Naive B cell (primary cell): ENCODE data around the gene TLR7. TPM values are rescaled to one million over a fixed set of nuclear protein-coding genes. Genes with fewer than 3 reads are reported as not detected.

Experiments used
- ATAC-seq, 2 donors: fragments of 150-1000 bp; cut with Tn5 transposase; 2 replicates each; pipeline ENCODE4 v1.10.0; 2021; ENCODE audit warnings: low read depth in 2 of 2, mild to moderate bottlenecking in 2 of 2, moderate library complexity in 2 of 2
- DNase-seq: peaks from one replicate; pipeline ENCODE4 v3.0.0; 2022
- H3K27ac Mint-ChIP-seq, 6 donors: one replicate each; pipeline ENCODE4 v1.8.0; 2020 to 2022; ENCODE audit warnings: mild to moderate bottlenecking in 6 of 6, mixed read lengths in 6 of 6, moderate library complexity in 5 of 6, inconsistent platforms in 2 of 6
- H3K27me3 Mint-ChIP-seq, 3 donors: one replicate each; pipeline ENCODE4 v1.8.0; 2021 to 2022; ENCODE audit warnings: mixed read lengths in 3 of 3, mild to moderate bottlenecking in 1 of 3
- H3K36me3 Mint-ChIP-seq, 2 donors: one replicate each; pipeline ENCODE4 v1.8.0; 2020 to 2022; ENCODE audit warnings: mixed read lengths in 2 of 2, inconsistent platforms in 1 of 2, mild to moderate bottlenecking in 1 of 2
- H3K4me1 Mint-ChIP-seq, 3 donors: one replicate each; pipeline ENCODE4 v1.8.0; 2020 to 2022; ENCODE audit warnings: mixed read lengths in 3 of 3, inconsistent platforms in 1 of 3, mild to moderate bottlenecking in 1 of 3, moderate library complexity in 1 of 3
- H3K4me3 Mint-ChIP-seq, 8 donors: one replicate each; pipeline ENCODE4 v1.8.0; 2020 to 2022; ENCODE audit warnings: mild to moderate bottlenecking in 8 of 8, mixed read lengths in 8 of 8, moderate library complexity in 8 of 8, inconsistent platforms in 2 of 8
- H3K9me3 Mint-ChIP-seq, 7 donors: one replicate each; pipeline ENCODE4 v1.8.0; 2020 to 2022; ENCODE audit warnings: mixed read lengths in 7 of 7, mild to moderate bottlenecking in 5 of 7, inconsistent platforms in 2 of 7, moderate library complexity in 1 of 7
- polyA plus RNA-seq, 6 donors: library from polyadenylated mRNA; unstranded; fragments of 300-500 nt; fragmentation: Illumina TruSeq; gene quantifications; one replicate each; pipeline ENCODE4 v1.2.3, GENCODE V29; 2021; ENCODE audit warnings: low read depth in 6 of 6

TLR7 gene
- polyA plus RNA-seq, 6 donors from 2014 or later, result 7.4 to 50.2 (median 30.3) TPM

- H3K4me3 Mint-ChIP-seq, result peak overlapping the region in 7 of 8 donors; percentile 4 to 42 (median 23)
- H3K4me1 Mint-ChIP-seq, result peaks cover 32 to 49% (median 39%) of the 10 kb centered on the region in 3 donors
- peaks cover 0 to 4% of the 10 kb centered on the region in 2 donors for H3K36me3 Mint-ChIP-seq
- DNase-seq (peak; percentile 49), ATAC-seq (peak; percentile 59 to 68)
- peaks cover 0 to 10% (median 0%) of the 10 kb centered on the region in 3 donors for H3K27me3 Mint-ChIP-seq
- peaks cover 0 to 8% (median 2%) of the 10 kb centered on the region in 7 donors for H3K9me3 Mint-ChIP-seq
- peak overlapping the region in 4 of 6 donors; percentile 32 to 80 (median 64) for H3K27ac Mint-ChIP-seq
Observed at GRCh38 chrX:12894074-12895030, 27.5 kb downstream of the TLR7 start.

GRCh38 chrX:12895866-12896265, 29.0 kb downstream of the TLR7 start:
- ATAC-seq (no peak), DNase-seq (no peak)
- Mint-ChIP-seq H3K27me3 (peaks cover 0 to 21% (median 0%) of the 10 kb centered on the region in 3 donors), H3K36me3 (peaks cover 0 to 4% of the 10 kb centered on the region in 2 donors), H3K9me3 (peaks cover 0 to 4% (median 2%) of the 10 kb centered on the region in 7 donors), H3K4me3 (no peak overlapping the region), H3K4me1 (peaks cover 26 to 35% (median 32%) of the 10 kb centered on the region in 3 donors), H3K27ac (no peak overlapping the region)

GRCh38 chrX:12896935-12897334, 30.1 kb downstream of the TLR7 start:
- H3K4me3 Mint-ChIP-seq, result no peak overlapping the region
- H3K27ac Mint-ChIP-seq, result no peak overlapping the region
- peaks cover 28 to 32% (median 30%) of the 10 kb centered on the region in 3 donors for H3K4me1 Mint-ChIP-seq
- peaks cover 0 to 24% (median 0%) of the 10 kb centered on the region in 3 donors for H3K27me3 Mint-ChIP-seq
- ATAC-seq, result no peak
- H3K9me3 Mint-ChIP-seq, result peaks cover 0 to 4% (median 3%) of the 10 kb centered on the region in 7 donors
- DNase-seq, result no peak
- H3K36me3 Mint-ChIP-seq, result peaks cover 0 to 4% of the 10 kb centered on the region in 2 donors

- Mint-ChIP-seq H3K4me3 (no peak overlapping the region), H3K4me1 (peaks cover 20 to 25% (median 22%) of the 10 kb centered on the region in 3 donors), H3K27ac (no peak overlapping the region), H3K36me3 (peaks cover 0 to 4% of the 10 kb centered on the region in 2 donors), H3K9me3 (peaks cover 0 to 2% (median 0%) of the 10 kb centered on the region in 7 donors), H3K27me3 (peaks cover 0 to 31% (median 0%) of the 10 kb centered on the region in 3 donors)
- DNase-seq, result no peak
- no peak for ATAC-seq
Observed at GRCh38 chrX:12898073-12898472, 31.2 kb downstream of the TLR7 start.

- Mint-ChIP-seq H3K27ac (peak overlapping the region in 1 of 6 donors; percentile 43), H3K27me3 (peaks cover 0 to 31% (median 0%) of the 10 kb centered on the region in 3 donors), H3K9me3 (peaks cover 0 to 2% (median 0%) of the 10 kb centered on the region in 7 donors), H3K36me3 (peaks cover 0 to 4% of the 10 kb centered on the region in 2 donors), H3K4me1 (peaks cover 9 to 12% (median 10%) of the 10 kb centered on the region in 3 donors), H3K4me3 (no peak overlapping the region)
- ATAC-seq, result no peak
- no peak for DNase-seq
Observed at GRCh38 chrX:12899506-12899905, 32.6 kb downstream of the TLR7 start.

- Mint-ChIP-seq H3K4me3 (peak overlapping the region in 1 of 8 donors; percentile 40), H3K9me3 (peaks cover 0 to 2% (median 0%) of the 10 kb centered on the region in 7 donors), H3K27ac (peak overlapping the region in 2 of 6 donors; percentile 75 to 82), H3K4me1 (peaks cover 6 to 12% (median 10%) of the 10 kb centered on the region in 3 donors), H3K27me3 (peaks cover 0 to 31% (median 0%) of the 10 kb centered on the region in 3 donors), H3K36me3 (peaks cover 0 to 4% of the 10 kb centered on the region in 2 donors)
- DNase-seq (peak; percentile 53), ATAC-seq (peak; percentile 34 to 61)
Observed at GRCh38 chrX:12901486-12901885, 34.6 kb downstream of the TLR7 start.

GRCh38 chrX:12903646-12904045, 36.8 kb downstream of the TLR7 start:
- ATAC-seq (no peak), DNase-seq (no peak)
- peaks cover 6 to 12% (median 8%) of the 10 kb centered on the region in 3 donors for H3K4me1 Mint-ChIP-seq
- H3K4me3 Mint-ChIP-seq, result peak overlapping the region in 1 of 8 donors; percentile 1
- H3K9me3 Mint-ChIP-seq, result peaks cover 0 to 2% (median 0%) of the 10 kb centered on the region in 7 donors
- H3K36me3 Mint-ChIP-seq, result no peaks in the 10 kb centered on the region
- H3K27ac Mint-ChIP-seq, result peak overlapping the region in 1 of 6 donors; percentile 70
- H3K27me3 Mint-ChIP-seq, result peaks cover 0 to 22% (median 0%) of the 10 kb centered on the region in 3 donors

GRCh38 chrX:12906046-12906761, 39.3 kb downstream of the TLR7 start, which contains the start of gene TLR8:
TSS of gene TLR8 (plus strand) at chrX:12906620. CDS start at chrX:12906707, 87 bp downstream.
- H3K4me1 Mint-ChIP-seq, result peaks cover 8 to 12% (median 11%) of the 10 kb centered on the region in 3 donors
- DNase-seq, result no peak

GRCh38 chrX:12910423-12911121, 43.7 kb downstream of the TLR7 start:
- Mint-ChIP-seq H3K4me1 (peaks cover 0 to 7% (median 0%) of the 10 kb centered on the region in 3 donors), H3K27me3 (peaks cover 0 to 6% (median 5%) of the 10 kb centered on the region in 3 donors), H3K9me3 (peaks cover 0 to 2% (median 0%) of the 10 kb centered on the region in 7 donors), H3K27ac (peak overlapping the region in 1 of 6 donors; percentile 18), H3K36me3 (no peaks in the 10 kb centered on the region), H3K4me3 (no peak overlapping the region)
- DNase-seq, result no peak
- ATAC-seq, result no peak

More at GRCh38 chrX:12906046-12906761, 39.3 kb downstream of the TLR7 start, which contains the start of gene TLR8:
- no peak within 1 kb of the TSS for H3K4me3 Mint-ChIP-seq
- no peaks in the 10 kb centered on the region for H3K36me3 Mint-ChIP-seq
- H3K9me3 Mint-ChIP-seq, result peaks cover 0 to 2% (median 0%) of the 10 kb centered on the region in 7 donors
- ATAC-seq, result no peak
- H3K27ac Mint-ChIP-seq, result no peak within 1 kb of the TSS
- H3K27me3 Mint-ChIP-seq, result peaks cover 0 to 10% (median 0%) of the 10 kb centered on the region in 3 donors

GRCh38 chrX:12911122-12911470, 44.2 kb downstream of the TLR7 start:
- H3K27me3 Mint-ChIP-seq, result peaks cover 0 to 11% (median 5%) of the 10 kb centered on the region in 3 donors
- no peak for DNase-seq
- H3K4me1 Mint-ChIP-seq, result peaks cover 0 to 7% (median 0%) of the 10 kb centered on the region in 3 donors
- ATAC-seq, result no peak
- no peaks in the 10 kb centered on the region for H3K9me3 Mint-ChIP-seq
- H3K27ac Mint-ChIP-seq, result peak overlapping the region in 2 of 6 donors; percentile 18 to 40
- H3K4me3 Mint-ChIP-seq, result peak overlapping the region in 1 of 8 donors; percentile 11
- no peaks in the 10 kb centered on the region for H3K36me3 Mint-ChIP-seq

- H3K36me3 Mint-ChIP-seq, result no peaks in the 10 kb centered on the region
- no peak overlapping the region for H3K27ac Mint-ChIP-seq
- H3K4me3 Mint-ChIP-seq, result no peak overlapping the region
- H3K9me3 Mint-ChIP-seq, result no peaks in the 10 kb centered on the region
- peaks cover 0 to 23% (median 5%) of the 10 kb centered on the region in 3 donors for H3K27me3 Mint-ChIP-seq
- DNase-seq (no peak), ATAC-seq (no peak)
- H3K4me1 Mint-ChIP-seq, result peaks cover 0 to 7% (median 0%) of the 10 kb centered on the region in 3 donors
Observed at GRCh38 chrX:12912791-12913482, 46.1 kb downstream of the TLR7 start.

- Mint-ChIP-seq H3K4me3 (no peak overlapping the region), H3K9me3 (peaks cover 0 to 15% (median 1%) of the 10 kb centered on the region in 7 donors), H3K27me3 (peaks cover 0 to 38% (median 5%) of the 10 kb centered on the region in 3 donors), H3K36me3 (no peaks in the 10 kb centered on the region), H3K4me1 (no peaks in the 10 kb centered on the region), H3K27ac (no peak overlapping the region)
- DNase-seq (no peak), ATAC-seq (no peak)
Observed at GRCh38 chrX:12917753-12918152, 50.9 kb downstream of the TLR7 start.
